Stimulated activated naive CD8-positive, alpha-beta T cell treated with anti-CD3 and anti-CD28 coated beads, Interleukin-15, amount 100 ng/mL, for 72 hours (primary cell): ENCODE data around the gene DNALI1.
"Not testable (repeated sequence)": the region's sequence is repeated elsewhere in the genome, so short reads cannot be mapped to it uniquely, and the experiment has no call there.

ENCODE experiments used
- ATAC-seq: fragments of 150-1000 bp; cut with Tn5 transposase; 2 replicates; pipeline ENCODE4 v1.10.0; 2021; ENCODE audit warnings: mild to moderate bottlenecking, moderate library complexity
- DNase-seq, 2 donors: peaks; one replicate each; pipeline ENCODE4 v3.0.0; 2021 to 2022
- H3K27ac Mint-ChIP-seq, 2 donors: one replicate each; pipeline ENCODE4 v1.8.0; 2022; ENCODE audit warnings: mild to moderate bottlenecking in 2 of 2, mixed read lengths in 2 of 2, moderate library complexity in 2 of 2
- H3K27me3 Mint-ChIP-seq: one replicate; pipeline ENCODE4 v1.8.0; 2022; ENCODE audit warnings: mixed read lengths
- H3K4me1 Mint-ChIP-seq: one replicate; pipeline ENCODE4 v1.8.0; 2022; ENCODE audit warnings: mild to moderate bottlenecking, mixed read lengths
- H3K4me3 Mint-ChIP-seq, 2 donors: one replicate each; pipeline ENCODE4 v1.8.0; 2022; ENCODE audit warnings: mild to moderate bottlenecking in 2 of 2, mixed read lengths in 2 of 2, moderate library complexity in 1 of 2
- H3K9me3 Mint-ChIP-seq, 2 donors: one replicate each; pipeline ENCODE4 v1.8.0; 2022; ENCODE audit warnings: mixed read lengths in 2 of 2

The DNALI1 gene

DNA sequence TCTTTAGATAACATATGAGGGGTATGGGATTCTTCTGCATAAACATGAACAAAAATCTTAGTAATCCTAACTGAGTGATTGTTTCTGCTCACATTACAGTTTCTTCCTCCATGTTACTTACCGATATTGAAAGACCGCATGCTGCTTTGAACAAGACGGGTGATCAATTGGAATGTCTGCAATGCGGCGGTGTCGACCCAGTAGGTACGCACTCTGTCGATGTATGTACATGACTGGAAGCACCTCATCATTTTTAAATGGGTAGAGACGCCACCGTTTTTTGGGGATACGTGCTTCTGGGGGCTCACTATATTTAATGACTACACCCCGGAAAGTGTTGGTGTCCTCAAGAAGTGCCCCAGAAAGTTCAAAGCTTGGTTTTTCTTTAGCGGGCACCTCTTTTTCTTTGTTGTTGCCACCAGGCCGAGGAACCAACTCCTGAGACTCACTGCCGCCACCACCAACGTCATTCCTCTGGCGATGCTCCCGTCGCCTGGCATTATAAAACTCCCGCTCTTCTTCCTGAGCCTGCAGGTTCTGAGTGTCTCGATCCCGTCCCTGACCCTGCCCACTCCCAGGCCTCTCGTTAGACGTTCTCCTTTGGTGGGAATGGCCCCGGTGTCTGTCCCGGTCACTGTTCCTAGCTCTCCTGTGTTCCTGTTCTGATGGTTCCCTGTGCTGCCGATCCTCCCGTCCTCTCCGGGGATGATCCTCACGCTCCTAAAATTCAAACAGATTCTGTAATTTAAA, 16.5 kb upstream of the DNALI1 start:
- ATAC-seq, result no peak
- DNase-seq, result no peak
- no peak overlapping the region for H3K27ac Mint-ChIP-seq
- no peaks in the 10 kb centered on the region for H3K27me3 Mint-ChIP-seq
- H3K4me1 Mint-ChIP-seq, result peaks cover 19% of the 10 kb centered on the region
- no peak overlapping the region for H3K4me3 Mint-ChIP-seq
- H3K9me3 Mint-ChIP-seq, result no peaks in the 10 kb centered on the region

DNA sequence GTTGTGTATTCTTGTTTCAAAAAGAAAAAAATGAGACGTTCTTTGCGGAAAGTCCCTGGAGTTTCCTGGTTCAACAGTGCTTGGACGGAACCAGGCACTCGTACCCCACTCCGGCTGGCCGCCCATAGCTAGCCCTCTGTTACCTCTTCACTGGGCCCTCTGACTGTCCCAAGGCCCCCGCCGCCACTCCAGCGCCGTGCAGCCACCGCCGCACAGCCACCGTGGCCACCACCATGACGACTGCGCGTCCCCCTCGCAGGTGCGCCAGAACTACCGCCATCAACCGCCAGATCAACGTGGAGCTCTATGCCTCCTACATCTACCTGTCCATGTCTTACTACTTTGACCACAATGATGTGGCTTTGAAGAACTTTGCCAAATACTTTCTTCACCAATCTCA, 12.2 kb upstream of the DNALI1 start:
- H3K9me3 Mint-ChIP-seq, result no peaks in the 10 kb centered on the region
- DNase-seq (no peak), ATAC-seq (no peak)
- peaks cover 15% of the 10 kb centered on the region for H3K4me1 Mint-ChIP-seq
- no peaks in the 10 kb centered on the region for H3K27me3 Mint-ChIP-seq
- H3K27ac Mint-ChIP-seq, result no peak overlapping the region
- no peak overlapping the region for H3K4me3 Mint-ChIP-seq

DNA sequence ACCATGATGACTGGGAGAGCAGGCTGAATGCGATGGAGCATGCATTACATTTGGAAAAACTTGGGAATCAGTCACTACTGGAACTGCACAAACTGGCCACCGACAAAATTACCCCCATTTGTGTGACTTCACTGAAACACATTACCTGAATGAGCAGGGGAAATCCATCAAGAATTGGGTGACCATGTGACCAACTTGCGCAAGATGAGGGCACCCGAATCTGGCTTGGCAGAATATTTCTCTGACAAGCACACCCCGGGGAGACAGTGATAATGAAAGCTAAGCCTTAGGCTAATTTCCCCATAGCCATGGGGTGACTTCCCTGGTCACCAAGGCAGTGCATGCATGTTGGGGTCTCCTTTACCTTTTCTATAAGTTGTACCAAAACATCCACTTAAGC, 11.7 kb upstream of the DNALI1 start:
- Mint-ChIP-seq H3K9me3 (no peaks in the 10 kb centered on the region), H3K27ac (no peak overlapping the region), H3K4me3 (no peak overlapping the region), H3K27me3 (no peaks in the 10 kb centered on the region), H3K4me1 (peaks cover 20% of the 10 kb centered on the region)
- ATAC-seq (no peak), DNase-seq (no peak)

DNA sequence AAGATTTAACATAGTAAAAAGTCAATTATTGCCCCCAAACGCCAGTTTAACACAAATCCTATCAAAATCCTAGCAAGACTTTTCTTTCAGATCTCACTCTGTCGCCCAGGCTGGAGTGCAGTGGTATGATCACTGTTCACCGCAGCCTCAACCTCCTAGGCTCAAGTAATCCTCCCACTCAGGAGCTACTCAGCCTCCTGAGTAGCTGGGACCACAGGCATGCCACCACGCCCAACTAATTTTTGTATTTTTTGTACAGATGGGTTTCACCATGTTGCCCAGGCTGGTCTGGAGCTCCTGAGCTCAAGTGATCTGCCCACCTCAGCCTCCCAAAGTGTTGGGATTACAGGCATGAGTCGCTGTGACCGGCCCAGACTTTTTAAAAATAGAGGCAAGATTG, 7.4 kb upstream of the DNALI1 start:
- Mint-ChIP-seq H3K27me3 (no peaks in the 10 kb centered on the region), H3K4me3 (no peak overlapping the region), H3K27ac (no peak overlapping the region), H3K9me3 (no peaks in the 10 kb centered on the region), H3K4me1 (peaks cover 52% of the 10 kb centered on the region)
- DNase-seq (no peak), ATAC-seq (no peak)

DNA sequence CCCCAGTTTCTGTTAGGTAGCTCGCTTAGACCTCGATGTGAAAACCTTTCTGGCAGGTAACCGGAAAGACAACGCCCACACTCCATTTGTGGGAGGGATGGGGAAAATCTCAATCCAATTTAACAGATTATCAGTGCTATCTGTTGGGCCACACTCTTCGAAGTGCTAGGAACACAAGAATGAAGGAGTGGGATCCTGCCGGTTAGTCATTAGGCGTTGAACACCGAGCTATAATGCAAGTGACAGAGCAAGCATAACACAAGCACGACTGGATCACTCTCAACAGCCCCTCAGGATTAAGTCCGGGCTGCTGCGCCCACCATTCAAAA, 3.2 kb upstream of the DNALI1 start:
- H3K27me3 Mint-ChIP-seq, result no peaks in the 10 kb centered on the region
- ATAC-seq (peak; percentile 36), DNase-seq (no peak)
- H3K9me3 Mint-ChIP-seq, result no peaks in the 10 kb centered on the region
- H3K27ac Mint-ChIP-seq, result peak overlapping the region; percentile 70 to 99
- H3K4me3 Mint-ChIP-seq, result peak overlapping the region; percentile 95 to 96
- H3K4me1 Mint-ChIP-seq, result peaks cover 56% of the 10 kb centered on the region

DNA sequence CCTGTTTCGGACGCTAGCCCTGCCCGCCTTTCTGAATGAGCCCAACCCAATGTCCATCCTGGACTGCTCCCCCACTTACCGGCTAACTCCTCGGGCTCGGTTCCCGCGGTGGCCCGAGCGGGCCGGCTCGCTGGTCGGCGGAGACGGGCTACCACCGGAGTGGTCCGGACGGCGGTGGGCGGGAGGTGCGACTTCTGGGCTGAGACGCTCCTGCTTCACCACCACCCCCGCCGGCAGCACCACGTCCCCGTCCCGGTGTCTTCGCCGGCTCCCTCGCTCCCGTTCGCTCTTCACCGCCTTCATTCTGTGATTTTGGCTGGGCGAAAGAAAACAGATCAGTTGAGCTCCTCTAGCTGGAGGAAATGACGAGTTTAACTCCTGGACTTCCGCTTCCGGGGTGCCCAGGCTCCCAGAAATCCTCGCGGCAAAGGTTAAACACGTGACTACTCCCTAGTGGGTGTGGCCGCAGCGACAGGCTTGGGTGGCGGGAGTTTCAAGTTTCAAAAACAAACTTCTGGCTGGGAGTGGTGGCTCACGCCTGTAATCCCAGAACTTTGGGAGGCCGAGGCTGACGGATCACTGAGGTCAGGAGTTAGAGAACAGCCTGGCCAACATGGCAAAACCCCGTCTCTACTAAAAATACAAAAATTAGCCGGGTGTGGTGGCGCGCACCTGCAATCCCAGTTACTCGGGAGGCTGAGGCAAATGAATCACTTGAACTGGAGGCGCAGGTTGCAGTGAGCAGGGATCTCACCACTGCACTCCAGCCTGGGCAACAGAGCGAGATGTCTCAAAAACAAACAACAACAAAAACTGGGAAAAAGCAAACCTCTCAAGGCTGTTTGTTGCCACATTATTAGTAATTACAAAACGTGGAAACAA, 2.6 kb upstream of the DNALI1 start, which contains the start of gene SNIP1:
SNIP1 (minus strand) TSS at position 367 of the 882 bp plus-strand sequence; CDS start at position 303, 64 bp downstream.
- H3K9me3 Mint-ChIP-seq, result no peaks in the 10 kb centered on the region
- no peaks in the 10 kb centered on the region for H3K27me3 Mint-ChIP-seq

DNA sequence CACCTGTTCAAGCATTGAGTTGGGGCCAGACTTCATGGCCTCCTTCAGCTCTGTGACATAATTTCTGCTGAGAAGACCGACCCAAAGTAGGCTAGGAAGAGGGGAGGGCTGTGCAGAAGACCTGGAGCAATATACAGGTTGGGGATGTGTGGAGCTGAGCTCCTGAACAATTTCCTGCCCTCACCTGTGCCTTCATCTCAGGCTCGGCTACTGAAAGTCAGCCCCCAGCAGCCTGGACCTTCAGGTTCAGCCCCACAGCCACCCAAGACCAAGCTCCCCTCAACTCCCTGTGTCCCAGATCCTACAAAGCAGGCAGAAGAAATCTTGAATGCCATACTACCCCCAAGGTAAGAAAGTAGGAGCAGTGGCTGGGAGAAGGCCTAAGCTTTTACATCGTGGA, 662 bp downstream of the DNALI1 start:
- DNase-seq, result no peak
- no peak for ATAC-seq
- no peaks in the 10 kb centered on the region for H3K9me3 Mint-ChIP-seq
- no peak overlapping the region for H3K4me3 Mint-ChIP-seq
- no peak overlapping the region for H3K27ac Mint-ChIP-seq
- H3K27me3 Mint-ChIP-seq, result no peaks in the 10 kb centered on the region
- peaks cover 25% of the 10 kb centered on the region for H3K4me1 Mint-ChIP-seq

More for the DNA sequence above, 2.6 kb upstream of the DNALI1 start, which contains the start of gene SNIP1:
- DNase-seq (peak; percentile 80 to 89), ATAC-seq (peak; percentile 97)
- Mint-ChIP-seq H3K4me1 (peaks cover 52% of the 10 kb centered on the region), H3K4me3 (peak within 1 kb of the TSS; percentile 95 to 96), H3K27ac (peak within 1 kb of the TSS; percentile 95 to 99)

DNA sequence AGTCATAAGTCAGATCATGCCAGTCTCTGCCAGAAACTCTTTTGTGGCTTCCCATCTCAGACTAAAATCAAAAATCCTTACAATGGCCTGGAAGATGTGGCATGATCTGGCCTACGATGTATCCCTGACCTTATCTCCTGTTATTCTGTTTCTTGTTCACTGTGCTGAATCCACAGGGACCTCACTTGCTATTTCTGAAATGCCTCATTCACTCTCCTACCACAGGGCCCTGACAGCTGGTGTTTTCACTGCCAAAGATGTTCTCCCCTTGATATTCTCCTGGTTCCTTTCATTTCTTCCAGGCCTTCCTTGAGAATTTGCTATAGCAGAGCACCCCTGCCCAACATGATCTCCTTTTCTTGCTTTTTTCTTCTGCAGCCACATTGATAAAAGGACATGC, 1.7 kb downstream of the DNALI1 start:
- no peak overlapping the region for H3K4me3 Mint-ChIP-seq
- H3K4me1 Mint-ChIP-seq, result peaks cover 15% of the 10 kb centered on the region
- ATAC-seq (no peak), DNase-seq (no peak)
- H3K9me3 Mint-ChIP-seq, result no peaks in the 10 kb centered on the region
- no peak overlapping the region for H3K27ac Mint-ChIP-seq
- no peaks in the 10 kb centered on the region for H3K27me3 Mint-ChIP-seq

DNA sequence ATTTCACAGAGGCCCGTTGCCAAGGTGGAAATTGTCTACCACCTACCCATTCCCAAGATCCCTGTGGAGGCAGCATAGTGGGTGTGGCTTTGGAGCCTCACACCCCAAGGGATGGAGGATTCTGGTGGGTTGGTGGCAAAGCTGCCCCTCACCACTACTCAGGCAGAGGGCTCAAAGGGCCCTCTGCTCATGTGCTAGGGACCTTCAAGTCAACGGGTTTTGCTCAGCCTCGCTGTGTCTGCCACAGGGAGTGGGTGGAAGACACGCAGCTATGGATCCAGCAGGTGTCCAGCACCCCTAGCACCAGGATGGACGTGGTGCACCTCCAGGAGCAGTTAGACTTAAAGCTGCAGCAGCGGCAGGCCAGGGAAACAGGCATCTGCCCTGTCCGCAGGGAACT, 2.3 kb downstream of the DNALI1 start:
- Mint-ChIP-seq H3K27me3 (no peaks in the 10 kb centered on the region), H3K9me3 (no peaks in the 10 kb centered on the region), H3K4me3 (no peak overlapping the region), H3K4me1 (peaks cover 13% of the 10 kb centered on the region), H3K27ac (no peak overlapping the region)
- DNase-seq, result no peak
- ATAC-seq, result no peak

DNA sequence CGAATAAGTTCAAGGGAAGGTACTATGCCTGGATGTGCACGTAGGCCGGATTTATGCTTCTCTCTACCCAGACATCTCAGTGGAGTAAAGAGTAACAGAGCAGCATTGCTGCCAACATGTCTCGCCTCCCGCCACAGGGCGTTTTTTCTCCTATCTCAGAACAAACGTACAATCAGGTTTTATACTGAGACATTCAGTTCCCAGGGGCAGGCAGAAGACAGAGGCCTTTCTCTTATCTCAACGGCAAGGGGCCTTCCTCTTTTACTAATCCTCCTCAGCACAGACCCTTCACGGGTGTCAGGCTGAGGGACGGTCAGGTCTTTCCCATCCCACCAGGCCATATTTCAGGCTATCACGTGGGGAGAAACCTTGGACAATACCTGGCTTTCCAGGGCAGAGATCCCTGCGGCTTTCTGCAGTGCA, 3.2 kb downstream of the DNALI1 start:
- not testable (repeated sequence) for DNase-seq, ATAC-seq, H3K4me1 Mint-ChIP-seq, H3K9me3 Mint-ChIP-seq, H3K4me3 Mint-ChIP-seq, H3K27me3 Mint-ChIP-seq
- peak overlapping the region in 1 of 2 donors; percentile 42 for H3K27ac Mint-ChIP-seq

DNA sequence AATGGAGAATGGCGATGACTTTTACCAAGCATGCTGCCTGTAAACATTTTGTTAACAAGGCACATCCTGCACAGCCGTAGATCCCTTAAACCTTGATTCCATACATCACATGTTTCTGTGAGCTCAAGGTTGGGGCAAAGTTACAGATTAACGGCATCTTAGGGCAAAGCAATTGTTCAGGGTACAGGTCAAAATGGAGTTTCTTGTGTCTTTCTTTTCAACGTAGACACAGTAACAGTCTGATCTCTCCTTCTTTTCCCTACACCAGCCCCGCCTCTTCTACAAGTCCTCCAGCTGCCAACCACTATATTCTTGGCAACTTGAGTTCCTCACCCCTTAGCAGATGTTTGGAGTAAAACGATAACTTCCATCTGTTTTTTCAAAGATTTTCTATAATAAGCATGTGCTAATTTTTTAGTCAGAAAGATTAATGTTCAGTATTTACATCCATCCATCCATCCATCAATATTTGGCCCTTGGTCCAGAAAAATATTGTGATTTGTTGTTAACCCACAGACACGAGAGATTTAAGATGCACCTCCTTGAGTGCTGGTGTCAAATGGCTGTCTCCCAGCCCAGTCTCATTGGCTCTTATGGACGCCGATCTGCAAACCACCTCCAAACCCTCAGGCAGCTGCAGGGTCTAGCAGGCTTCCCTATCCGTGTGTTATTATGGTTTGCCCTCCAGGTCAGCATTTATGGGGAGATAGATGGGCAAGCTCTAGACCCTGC, 3.8 kb downstream of the DNALI1 start:
- ATAC-seq (no peak), DNase-seq (no peak)
- H3K9me3 Mint-ChIP-seq, result no peaks in the 10 kb centered on the region
- peaks cover 9% of the 10 kb centered on the region for H3K4me1 Mint-ChIP-seq
- no peak overlapping the region for H3K27ac Mint-ChIP-seq
- H3K4me3 Mint-ChIP-seq, result no peak overlapping the region
- H3K27me3 Mint-ChIP-seq, result no peaks in the 10 kb centered on the region

DNA sequence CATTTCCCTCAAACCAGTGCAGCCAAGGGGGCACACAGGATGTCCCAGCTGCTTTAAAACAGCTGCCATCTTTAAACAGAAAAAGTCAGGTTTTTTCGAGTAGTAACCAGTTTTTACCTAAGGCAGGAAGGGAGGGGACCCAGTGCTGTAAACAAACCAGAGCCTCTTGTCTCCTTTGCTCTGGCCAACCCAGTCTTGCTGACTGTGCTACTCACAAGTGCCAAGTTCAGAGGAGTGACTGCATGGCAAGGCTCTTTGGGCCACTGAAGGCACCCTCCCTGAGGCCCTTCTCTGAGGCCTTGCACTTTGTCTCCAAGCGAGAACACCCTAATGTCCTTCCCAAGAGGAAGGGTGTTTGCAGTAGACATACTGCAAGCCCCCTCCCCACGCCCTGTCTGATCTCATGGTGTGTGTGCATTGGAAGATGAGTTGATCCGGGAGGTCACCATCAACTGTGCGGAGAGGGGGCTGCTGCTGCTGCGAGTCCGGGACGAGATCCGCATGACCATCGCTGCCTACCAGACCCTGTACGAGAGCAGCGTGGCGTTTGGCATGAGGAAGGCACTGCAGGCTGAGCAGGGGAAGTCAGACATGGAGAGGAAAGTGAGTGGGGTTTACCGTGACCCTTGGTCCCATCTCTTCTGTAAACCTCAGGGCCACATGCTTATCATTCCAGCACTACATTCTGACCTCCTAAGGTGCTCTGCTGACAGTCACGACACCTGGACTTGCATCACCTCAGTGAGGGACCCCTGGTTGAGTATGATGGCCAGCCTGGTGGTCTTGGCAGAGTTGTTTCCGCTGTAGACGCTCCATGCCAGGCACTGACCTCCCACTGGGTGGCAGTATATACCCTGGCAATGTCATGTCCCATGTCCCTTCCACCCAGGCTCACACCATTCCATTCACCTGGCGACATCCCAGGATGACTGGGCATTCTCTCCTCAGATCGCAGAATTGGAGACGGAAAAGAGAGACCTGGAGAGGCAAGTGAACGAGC, 4.7 kb downstream of the DNALI1 start:
- no peak overlapping the region for H3K4me3 Mint-ChIP-seq
- peak overlapping the region in 1 of 2 donors; percentile 91 for H3K27ac Mint-ChIP-seq
- DNase-seq (peak; percentile 43 to 48), ATAC-seq (peak; percentile 79)
- no peaks in the 10 kb centered on the region for H3K9me3 Mint-ChIP-seq
- no peaks in the 10 kb centered on the region for H3K27me3 Mint-ChIP-seq
- peaks cover 7% of the 10 kb centered on the region for H3K4me1 Mint-ChIP-seq

DNA sequence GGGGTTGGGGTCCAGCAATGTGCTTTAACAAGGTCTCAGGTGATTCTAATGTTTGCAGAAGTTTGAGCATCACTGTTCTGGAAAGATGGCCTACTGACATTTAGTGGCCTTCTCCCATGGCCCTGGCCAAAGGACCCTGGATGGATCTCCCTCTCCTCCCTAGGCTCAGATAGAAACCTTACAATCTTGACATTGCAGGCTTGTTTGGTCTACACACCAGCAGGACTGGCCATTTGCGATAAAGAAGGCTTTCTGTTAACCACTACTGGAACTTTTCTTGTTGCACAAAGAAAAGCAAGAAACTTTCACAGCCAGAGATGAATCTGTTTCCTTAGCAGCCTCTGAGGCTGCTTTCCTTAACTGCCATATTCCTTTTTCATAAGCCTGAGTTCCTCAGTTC, 6.2 kb downstream of the DNALI1 start:
- Mint-ChIP-seq H3K9me3 (no peaks in the 10 kb centered on the region), H3K4me1 (no peaks in the 10 kb centered on the region), H3K4me3 (no peak overlapping the region), H3K27ac (no peak overlapping the region), H3K27me3 (no peaks in the 10 kb centered on the region)
- ATAC-seq (no peak), DNase-seq (no peak)

DNA sequence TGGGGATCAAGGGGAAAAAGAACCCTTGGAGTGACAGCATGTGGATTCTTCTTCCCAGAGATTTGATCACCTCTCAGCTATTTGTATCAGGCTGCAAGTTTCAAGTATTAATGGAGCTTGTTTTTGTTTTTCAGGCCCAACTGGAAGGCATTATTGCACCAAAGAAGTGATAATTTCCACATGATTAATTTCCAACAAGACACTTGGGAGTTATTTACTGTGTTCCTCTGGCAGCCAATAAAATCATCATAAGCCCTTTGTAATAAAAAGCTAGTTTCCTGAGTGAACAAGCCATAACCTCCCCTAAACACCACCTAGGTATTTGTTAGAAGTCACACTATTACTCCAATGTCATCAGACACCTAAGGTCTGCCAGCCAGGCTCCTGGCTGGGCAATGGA, 8.2 kb downstream of the DNALI1 start:
- Mint-ChIP-seq H3K27ac (no peak overlapping the region), H3K9me3 (no peaks in the 10 kb centered on the region), H3K4me3 (no peak overlapping the region), H3K4me1 (no peaks in the 10 kb centered on the region), H3K27me3 (no peaks in the 10 kb centered on the region)
- no peak for ATAC-seq
- no peak for DNase-seq

DNA sequence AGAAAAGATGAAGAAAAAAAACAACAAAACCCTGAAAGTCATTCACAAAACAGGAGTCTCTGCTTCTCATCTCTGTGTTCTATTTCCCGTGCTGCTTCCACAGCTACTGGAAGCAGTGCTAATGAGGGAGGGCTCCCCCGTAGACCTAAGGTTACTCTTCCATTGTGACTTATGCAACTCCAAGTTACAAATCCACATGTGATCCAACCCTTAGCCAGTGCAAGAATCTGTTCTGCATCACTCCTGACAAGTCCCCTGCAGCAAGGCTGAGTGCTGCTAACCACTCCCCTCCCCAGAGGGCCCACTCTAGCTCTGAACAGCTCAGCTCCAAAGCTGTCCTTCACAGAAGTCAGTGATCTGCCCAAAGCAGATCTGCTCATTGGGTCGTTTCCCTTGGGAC, 10.3 kb downstream of the DNALI1 start:
- no peak for DNase-seq
- ATAC-seq, result no peak
- Mint-ChIP-seq H3K4me3 (no peak overlapping the region), H3K9me3 (no peaks in the 10 kb centered on the region), H3K27ac (no peak overlapping the region), H3K4me1 (peaks cover 18% of the 10 kb centered on the region), H3K27me3 (no peaks in the 10 kb centered on the region)
